ENCODE results near the gene SYCP2. TPM values are rescaled to one million over a fixed set of nuclear protein-coding genes. Genes with fewer than 3 reads are reported as not detected.

The SYCP2 gene
- total and polyA plus RNA-seq, 2 of the 8 experiments (the other 6 are each of a cell fraction or from before 2014, with no cell fraction given): 0.02 to 0.50 TPM

- TF ChIP-seq KDM1A (IDR thresholded peaks at IDR 0.05; ENCODE audit: borderline replicate concordance, low read length) (no peak), SP1 (IDR thresholded peaks at IDR 0.05; ENCODE audit: low read depth, low read length) (no peak), TBP (IDR thresholded peaks at IDR 0.05; ENCODE audit: low read depth, low read length) (no peak), RFX5 (IDR thresholded peaks at IDR 0.05; ENCODE audit: borderline replicate concordance, low read depth, low read length) (no peak), SIN3A (conservative IDR thresholded peaks at IDR 0.05 in 1 of 2, IDR thresholded peaks at IDR 0.05 in 1 of 2; ENCODE audit: low read depth in 1 of 2, low read length in 2 of 2) (no peak), BACH1 (IDR thresholded peaks at IDR 0.05; ENCODE audit: low read length) (no peak)
- no peak overlapping the region; a peak in 1 of 8 replicates for H3K4me3 ChIP-seq (ENCODE audit: extremely low read depth in 1 of 4, insufficient read depth in 2 of 4, low read depth in 3 of 4, low read length in 4 of 4)
- ChIA-PET POLR2A (ENCODE audit: partially characterized antibody) (no interaction called here), CTCF (ENCODE audit: partially characterized antibody) (no interaction called here)
- H2BK20ac ChIP-seq (ENCODE audit: low read length): no peak overlapping the region
- H2AK5ac ChIP-seq (ENCODE audit: low read depth, low read length): no peak overlapping the region
- H3K36me3 ChIP-seq (ENCODE audit: control insufficient read depth in 2 of 4, insufficient read depth in 4 of 4, low read length in 3 of 4): peaks cover 0 to 2% (median 0%) of the 10 kb centered on the region in 4 experiments; a peak in 1 of 8 replicates
- H4K8ac ChIP-seq (ENCODE audit: extremely low read depth, insufficient read depth, low read length): peak overlapping the region; percentile 35; the same call in 1 of the 2 replicates
- WGBS, 2 experiments (ENCODE audit: extremely low coverage in 1 of 2, insufficient coverage in 1 of 2, insufficient read length in 1 of 2, insufficient replicate concordance in 2 of 2, low coverage in 1 of 2, low lambda C conversion rate in 2 of 2, missing lambda C conversion rate in 1 of 2): 90% methylated on average over 18 of the region's 23 CpGs; no CpG with 5 or more reads in 1 of the 2 experiments
- H3K9ac ChIP-seq (replicated peaks in 1 of 4; ENCODE audit: extremely low read depth in 1 of 4, low read depth in 3 of 4, low read length in 3 of 4): no peak overlapping the region
- FAIRE-seq (no peak), DNase-seq (ENCODE audit: low read depth in 1 of 2, low spot score in 2 of 2) (peak in 1 of 2 experiments; percentile 40)
- no peak overlapping the region for H3K4ac ChIP-seq (replicated peaks; ENCODE audit: insufficient read length, low read depth, low read length)
- no peak overlapping the region for H3K56ac ChIP-seq (replicated peaks; ENCODE audit: insufficient read length, low read depth, low read length)
- no peak overlapping the region for H3K18ac ChIP-seq (ENCODE audit: extremely low read depth, low read length)
- no peak overlapping the region for H2BK12ac ChIP-seq (ENCODE audit: low read depth, low read length)
- no peak overlapping the region for H2BK15ac ChIP-seq (ENCODE audit: low read length)
- H3K23me2 ChIP-seq (ENCODE audit: low read depth, low read length): peaks cover 2% of the 10 kb centered on the region; the same call in 1 of the 2 replicates
- H3K9me3 ChIP-seq (ENCODE audit: insufficient read depth in 2 of 2, low read depth in 1 of 2, low read length in 1 of 2): peaks cover 84 to 100% of the 10 kb centered on the region in 2 experiments
- H4K20me1 ChIP-seq (replicated peaks in 1 of 2; ENCODE audit: control insufficient read depth in 1 of 2, insufficient read depth in 2 of 2, low read length in 2 of 2): no peaks in the 10 kb centered on the region
- H2BK120ac ChIP-seq (replicated peaks; ENCODE audit: low read depth, low read length): no peak overlapping the region
- no peak overlapping the region for H4K91ac ChIP-seq (replicated peaks; ENCODE audit: insufficient read length, low read length)
- H3K4me1 ChIP-seq (replicated peaks in 1 of 4; ENCODE audit: control insufficient read depth in 3 of 4, insufficient read depth in 4 of 4, low read length in 3 of 4): peaks cover 0 to 2% (median 0%) of the 10 kb centered on the region in 4 experiments; a peak in 1 of 7 replicates
- H2BK5ac ChIP-seq (ENCODE audit: low read depth, low read length): no peak overlapping the region
- H3K14ac ChIP-seq (ENCODE audit: insufficient read length): no peak overlapping the region
- H3K27me3 ChIP-seq (replicated peaks in 1 of 4; ENCODE audit: control insufficient read depth in 3 of 4, extremely low read depth in 1 of 4, insufficient read depth in 3 of 4, low read length in 3 of 4): peaks cover 0 to 5% (median 0%) of the 10 kb centered on the region in 4 experiments; a peak in 1 of 7 replicates
- no peak overlapping the region for H2AFZ ChIP-seq (ENCODE audit: low read length)
- H3K27ac ChIP-seq (ENCODE audit: low read depth, low read length): no peak overlapping the region
- H3K4me2 ChIP-seq (ENCODE audit: insufficient read depth in 1 of 2, low read depth in 2 of 2, low read length in 2 of 2): no peak overlapping the region
- H4K5ac ChIP-seq (ENCODE audit: insufficient read length, low read depth, low read length): no peak overlapping the region
- H3K79me2 ChIP-seq (ENCODE audit: control insufficient read depth in 1 of 2, insufficient read depth in 2 of 2, low read length in 2 of 2): no peaks in the 10 kb centered on the region
- H3K79me1 ChIP-seq (ENCODE audit: low read depth, low read length): no peaks in the 10 kb centered on the region
- H3K23ac ChIP-seq (ENCODE audit: insufficient read length): no peak overlapping the region
Measured at GRCh38 chr20:59831024-59831915, 102.2 kb downstream of the SYCP2 start.

Measured in H1 (cell line).